ENCODE measurements around the gene GABARAP. TPM values are rescaled to one million over a fixed set of nuclear protein-coding genes. Genes with fewer than 3 reads are reported as not detected.

The GABARAP gene
- total and polyA plus RNA-seq, 2 of the 4 experiments (the other 2 are of a cell fraction): 77.8 to 780 TPM

DNA sequence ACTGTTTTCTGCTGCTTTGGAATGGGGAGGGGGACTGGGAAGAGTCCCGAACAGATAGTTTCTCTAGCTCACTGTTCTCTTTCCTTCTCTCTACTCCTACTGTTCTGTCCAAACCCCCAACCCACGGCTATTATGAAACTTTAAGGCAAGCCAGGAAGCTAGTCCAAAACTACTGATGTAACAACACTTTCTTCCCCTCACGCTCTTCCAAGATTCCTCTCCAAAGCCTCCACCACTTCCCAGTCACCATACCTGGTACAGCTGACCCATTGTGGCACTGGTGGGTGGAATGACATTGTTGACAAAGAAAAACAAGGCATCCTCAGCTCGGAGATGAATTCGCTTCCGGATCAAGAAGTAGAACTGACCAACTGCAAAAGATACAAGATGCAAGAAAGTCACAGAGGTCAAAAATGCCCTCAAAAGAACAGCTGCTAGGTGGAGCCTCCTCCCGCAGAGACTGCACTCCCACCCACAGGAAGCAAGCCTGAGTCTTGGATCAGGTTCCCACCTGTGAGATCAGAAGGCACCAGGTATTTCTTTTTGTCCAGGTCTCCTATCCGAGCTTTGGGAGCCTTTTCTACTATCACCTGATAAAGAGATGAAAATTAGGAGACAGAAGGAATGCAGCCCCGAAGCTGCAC is 1.0 kb downstream of the GABARAP start (continued):
- no peak for TF ChIP-seq RAD21 (IDR thresholded peaks at IDR 0.05; ENCODE audit: low read length)

DNA sequence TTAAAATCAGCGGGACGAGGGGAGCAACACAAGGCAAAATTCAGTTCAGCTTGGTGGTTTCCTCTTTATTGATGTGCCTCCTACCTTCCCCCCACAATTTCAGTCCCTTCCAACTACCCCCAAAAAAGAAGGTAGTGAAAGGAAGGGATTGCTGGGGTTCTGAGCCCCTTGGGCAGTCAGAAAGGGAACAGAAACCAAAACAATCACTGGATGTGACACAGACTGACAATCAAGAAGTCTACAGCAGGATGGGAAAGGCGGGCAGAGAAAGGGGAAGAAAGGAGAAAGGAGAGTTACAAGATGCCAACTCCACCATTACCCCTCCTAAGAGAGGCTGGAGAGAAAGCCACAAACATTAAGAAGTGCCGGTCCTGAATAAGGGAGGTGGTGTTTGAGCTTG is 1.9 kb downstream of the GABARAP start:
- CTCF ChIA-PET: no interaction called here
- Histone ChIP-seq H3K9me1 (ENCODE audit: insufficient read depth, low read length) (peaks cover 2% of the 10 kb centered on the region; the same call in 1 of the 2 replicates), H3K4ac (ENCODE audit: low read depth, low read length) (no peak overlapping the region), H2BK20ac (ENCODE audit: low read depth, low read length) (no peak overlapping the region), H3K9ac (ENCODE audit: low read depth, low read length) (no peak overlapping the region), H3K56ac (ENCODE audit: extremely low read depth, insufficient read depth, low read length) (no peak overlapping the region), H4K20me1 (ENCODE audit: insufficient read depth, low read length) (peaks cover 26% of the 10 kb centered on the region), H4K91ac (ENCODE audit: insufficient read depth, low read depth, low read length) (no peak overlapping the region), H2AFZ (replicated peaks; ENCODE audit: low read length, poor library complexity) (no peak overlapping the region), H3K14ac (replicated peaks; ENCODE audit: low read depth, low read length) (no peak overlapping the region), H3K4me1 (ENCODE audit: control insufficient read depth, insufficient read depth, low read length) (peaks cover 10% of the 10 kb centered on the region), H3K18ac (ENCODE audit: low read depth, low read length) (no peak overlapping the region), H3K23ac (ENCODE audit: low read depth, low read length) (no peak overlapping the region), H3K27ac (ENCODE audit: insufficient read depth, low read length) (no peak overlapping the region), H3K36me3 (ENCODE audit: control insufficient read depth, insufficient read depth, low read length) (peaks cover 32% of the 10 kb centered on the region), H2AK5ac (ENCODE audit: low read depth, low read length) (no peak overlapping the region), H2BK15ac (ENCODE audit: low read depth, low read length) (no peak overlapping the region), H3K79me1 (ENCODE audit: low read depth in 1 of 2, low read length in 2 of 2) (peaks cover 13 to 54% of the 10 kb centered on the region in 2 experiments), H3K27me3 (ENCODE audit: control insufficient read depth, insufficient read depth, low read length) (no peaks in the 10 kb centered on the region), H4K8ac (ENCODE audit: low read depth in 2 of 2, low read length in 2 of 2) (no peak overlapping the region), H3K4me3 (ENCODE audit: insufficient read depth, low read depth, low read length) (no peak overlapping the region), H3K4me2 (ENCODE audit: low read depth, low read length) (peak overlapping the region; percentile 93; the same call in 1 of the 2 replicates), H3K9me3 (ENCODE audit: control insufficient read depth, insufficient read depth, low read length) (no peaks in the 10 kb centered on the region), H2AK9ac (replicated peaks; ENCODE audit: low read depth, low read length, poor library complexity) (peak overlapping the region; percentile 100), H2BK5ac (ENCODE audit: low read depth, low read length, poor library complexity, severe bottlenecking) (no peak overlapping the region), H4K5ac (ENCODE audit: low read depth, low read length) (no peak overlapping the region), H2BK120ac (ENCODE audit: low read depth, low read length) (no peak overlapping the region)
- TF ChIP-seq FOS (IDR thresholded peaks at IDR 0.05; ENCODE audit: low read depth, low read length) (no peak), RFX5 (IDR thresholded peaks at IDR 0.05; ENCODE audit: low read depth, low read length) (no peak), MXI1 (IDR thresholded peaks at IDR 0.05; ENCODE audit: borderline replicate concordance, low read depth, low read length) (no peak), BHLHE40 (IDR thresholded peaks at IDR 0.05; ENCODE audit: low read depth, low read length) (no peak), CHD1 (IDR thresholded peaks at IDR 0.05; ENCODE audit: low read depth, low read length) (no peak), MAFK (IDR thresholded peaks at IDR 0.05; ENCODE audit: low read depth, low read length) (no peak), RCOR1 (IDR thresholded peaks at IDR 0.05; ENCODE audit: insufficient replicate concordance, low read length) (no peak), POLR2A (IDR thresholded peaks at IDR 0.05; ENCODE audit: low read depth, low read length) (no peak)
- TF ChIP-seq, protein P1, sequence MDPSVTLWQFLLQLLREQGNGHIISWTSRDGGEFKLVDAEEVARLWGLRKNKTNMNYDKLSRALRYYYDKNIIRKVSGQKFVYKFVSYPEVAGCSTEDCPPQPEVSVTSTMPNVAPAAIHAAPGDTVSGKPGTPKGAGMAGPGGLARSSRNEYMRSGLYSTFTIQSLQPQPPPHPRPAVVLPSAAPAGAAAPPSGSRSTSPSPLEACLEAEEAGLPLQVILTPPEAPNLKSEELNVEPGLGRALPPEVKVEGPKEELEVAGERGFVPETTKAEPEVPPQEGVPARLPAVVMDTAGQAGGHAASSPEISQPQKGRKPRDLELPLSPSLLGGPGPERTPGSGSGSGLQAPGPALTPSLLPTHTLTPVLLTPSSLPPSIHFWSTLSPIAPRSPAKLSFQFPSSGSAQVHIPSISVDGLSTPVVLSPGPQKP (IDR thresholded peaks at IDR 0.05; ENCODE audit: borderline replicate concordance, low read depth, low read length): no peak
- no TSS peak for BruUV-seq (replicated peaks)
- POLR2A ChIA-PET (ENCODE audit: unreplicated experiment): no interaction called here
- intact Hi-C loops (cut with micrococcal nuclease): no loop called here
- in situ Hi-C loops (cut with MboI; ENCODE audit: low sequenced_read_pairs): loop anchor here (25.0 kb wide), 1 partner anchor 922 kb away; the partner anchor contains the start of genes PER1 and VAMP2
- ATAC-seq (ENCODE audit: low read depth) (no peak), DNase-seq (no peak)
- WGBS, 2 experiments (ENCODE audit: extremely low coverage in 2 of 2, insufficient read length in 1 of 2): no CpG with 5 or more reads among the region's 4 CpGs
- dilution Hi-C loops (cut with HindIII; ENCODE audit: low sequenced_read_pairs, unreplicated experiment): no loop called here

All from IMR-90 (cell line).